Hepatic stellate cell (primary cell): ENCODE results near the gene SH2D2A.

Experiments used
- DNase-seq: peaks from one replicate; pipeline ENCODE4 v3.0.0; 2011; ENCODE audit warnings: low spot score

Gene SH2D2A

DNA sequence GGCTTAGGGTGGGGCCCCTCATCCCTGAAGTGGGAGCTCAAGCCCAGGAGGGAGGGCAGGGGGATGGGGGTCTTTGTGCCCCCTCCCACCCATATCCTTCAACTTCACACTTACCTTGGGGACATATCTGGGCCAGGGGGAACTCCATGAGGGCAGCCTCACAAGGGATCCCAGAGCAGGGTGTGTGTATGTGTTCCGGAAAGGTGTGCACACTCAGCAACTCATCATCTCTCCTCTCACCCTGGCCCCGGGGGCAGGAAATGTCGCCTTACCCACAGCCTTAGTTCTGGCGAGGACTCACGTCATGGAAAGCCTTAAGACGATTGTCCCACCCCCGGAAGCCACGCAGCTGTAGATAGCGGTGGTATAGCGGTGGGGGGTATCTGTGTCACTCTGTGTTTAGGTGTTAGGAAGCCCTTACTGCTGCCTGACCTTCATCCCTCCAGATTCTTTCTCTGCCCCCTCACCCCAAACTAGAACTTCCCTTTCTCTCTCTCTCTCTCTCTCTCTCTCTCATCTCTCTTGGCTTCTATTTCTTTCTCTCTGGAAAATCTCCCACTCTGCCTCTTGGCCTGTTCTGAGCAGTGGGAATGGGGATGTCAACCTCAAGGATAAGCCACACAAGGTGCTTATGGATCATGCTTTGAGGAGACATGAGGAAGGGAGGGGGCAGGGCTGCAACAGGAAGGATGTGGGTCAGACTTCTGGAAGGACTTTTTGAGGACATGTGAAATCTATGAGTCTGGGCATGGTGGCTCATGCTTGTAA is at the start of gene SH2D2A:
Gene SH2D2A (minus strand): TSS at position 288 of the 768 bp plus-strand sequence. CDS start 140 bp downstream, at position 148.
- no peak for DNase-seq

GRCh38 chr1:156865865-156866248 is 49.2 kb upstream of the SH2D2A start:
- DNase-seq: no peak

DNA sequence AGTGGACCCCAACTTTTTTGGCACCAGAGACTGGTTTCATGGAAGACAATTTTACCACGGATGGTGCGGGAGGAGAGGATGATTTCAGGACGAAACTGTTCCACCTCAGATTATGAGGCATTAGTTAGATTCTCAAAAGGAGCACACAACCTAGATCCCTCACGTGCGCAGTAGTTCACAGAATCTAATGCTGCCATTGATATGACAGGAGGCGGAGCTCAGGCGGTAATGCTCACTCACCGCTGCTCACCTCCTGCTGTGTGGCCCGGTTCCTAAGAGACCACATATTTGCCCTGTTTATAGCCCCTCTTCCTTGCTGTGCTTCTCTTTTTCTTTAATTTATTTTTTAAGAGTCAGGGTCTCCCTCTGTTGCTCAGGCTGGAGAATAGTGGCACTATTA is 48.6 kb upstream of the SH2D2A start:
- DNase-seq: no peak

- DNase-seq: no peak
Measured at GRCh38 chr1:156864796-156865195, 48.1 kb upstream of the SH2D2A start.

GRCh38 chr1:156863631-156864030 is 47.0 kb upstream of the SH2D2A start:
- no peak for DNase-seq

- DNase-seq: no peak
Measured at GRCh38 chr1:156862997-156863599, 46.5 kb upstream of the SH2D2A start.

DNA sequence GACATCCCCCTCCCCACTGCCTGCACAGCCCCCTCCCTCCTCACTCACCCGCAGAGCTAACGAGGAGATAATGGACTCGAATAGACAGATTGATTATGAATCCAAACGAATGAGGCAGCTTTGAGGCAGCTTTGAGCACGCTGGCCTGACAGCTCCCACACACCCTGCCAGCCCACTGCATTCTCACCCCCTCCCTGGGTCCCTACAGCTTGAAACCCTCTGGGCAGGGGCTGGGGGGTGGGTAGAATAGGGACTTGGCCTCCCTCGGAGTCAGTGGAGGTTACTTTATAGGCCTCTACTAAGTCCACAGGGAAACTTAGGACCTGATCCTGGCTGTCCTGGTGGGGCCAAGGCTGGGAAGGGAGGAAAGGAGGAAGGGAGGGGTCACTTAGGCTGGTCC is 45.9 kb upstream of the SH2D2A start:
- no peak for DNase-seq

GRCh38 chr1:156860628-156861423 is 44.2 kb upstream of the SH2D2A start, which contains the start of gene NTRK1:
NTRK1 (plus strand) TSS chr1:156860865; CDS start chr1:156860935, 70 bp downstream.
- DNase-seq: peak; percentile 59

DNA sequence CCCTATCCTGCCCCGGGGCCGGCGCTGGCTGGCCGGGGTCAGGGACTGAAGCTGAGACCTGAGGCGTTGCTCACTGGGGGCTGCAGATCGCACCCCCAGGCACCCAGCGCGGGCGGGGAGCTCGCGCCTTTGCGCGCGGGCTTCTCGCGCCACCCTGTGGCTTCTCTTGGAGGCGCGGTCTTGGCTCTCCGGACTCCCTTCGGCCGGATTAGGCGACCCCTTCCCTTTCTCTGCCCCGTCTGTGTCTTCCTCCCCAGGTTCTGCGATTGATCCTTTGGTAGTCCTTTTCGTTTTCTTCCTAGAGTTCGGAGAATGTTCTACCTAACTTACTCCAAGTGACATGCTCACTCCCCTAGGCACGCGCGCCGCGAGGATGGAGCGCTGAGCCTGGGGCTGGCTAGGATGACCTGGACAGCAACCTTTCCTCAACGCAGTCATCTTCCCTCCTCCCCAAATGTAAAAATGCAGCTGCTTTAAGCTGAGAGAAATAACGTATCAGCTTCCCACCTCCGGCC is 43.5 kb upstream of the SH2D2A start:
- peak; percentile 80 for DNase-seq

GRCh38 chr1:156859523-156860112 is 43.0 kb upstream of the SH2D2A start:
- peak; percentile 61 for DNase-seq

DNA sequence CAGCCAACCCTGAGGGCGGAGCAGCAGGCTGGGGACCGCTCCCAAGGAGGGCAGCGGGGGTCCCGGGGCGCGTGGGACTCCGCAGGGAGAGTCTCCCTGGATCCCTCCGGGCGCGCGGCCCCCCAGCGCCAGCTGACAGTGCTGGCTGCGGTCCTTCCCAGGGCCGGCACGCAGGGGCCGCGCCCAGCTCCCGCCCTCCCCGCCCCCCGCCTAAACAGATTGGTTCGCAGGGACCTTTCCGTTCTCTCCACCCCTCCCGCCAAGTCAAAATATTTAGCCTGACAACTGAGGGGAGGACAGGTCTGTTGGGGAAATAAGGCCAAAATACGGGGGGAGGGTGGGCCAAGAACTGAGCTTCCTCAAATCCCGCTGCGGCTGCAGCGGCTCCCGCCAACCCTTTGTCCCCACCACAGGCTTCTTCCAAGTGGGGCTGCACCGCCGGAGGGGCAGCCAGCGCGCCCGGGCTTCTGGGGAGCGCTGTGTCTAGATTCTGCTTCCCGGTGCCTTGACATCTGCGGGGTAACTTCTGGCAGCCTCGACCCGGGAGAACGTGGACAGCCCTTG is 42.4 kb upstream of the SH2D2A start, which contains the start of gene INSRR:
Gene INSRR (minus strand): TSS at position 159 of the 564 bp plus-strand sequence. CDS start 496 bp downstream, outside the sequence.
- peak; percentile 58 for DNase-seq

GRCh38 chr1:156858555-156858956 is 41.9 kb upstream of the SH2D2A start:
- DNase-seq: no peak

- no peak for DNase-seq
Measured at GRCh38 chr1:156857532-156857931, 40.9 kb upstream of the SH2D2A start.

- no peak for DNase-seq
Measured at GRCh38 chr1:156856282-156856785, 39.7 kb upstream of the SH2D2A start.

DNA sequence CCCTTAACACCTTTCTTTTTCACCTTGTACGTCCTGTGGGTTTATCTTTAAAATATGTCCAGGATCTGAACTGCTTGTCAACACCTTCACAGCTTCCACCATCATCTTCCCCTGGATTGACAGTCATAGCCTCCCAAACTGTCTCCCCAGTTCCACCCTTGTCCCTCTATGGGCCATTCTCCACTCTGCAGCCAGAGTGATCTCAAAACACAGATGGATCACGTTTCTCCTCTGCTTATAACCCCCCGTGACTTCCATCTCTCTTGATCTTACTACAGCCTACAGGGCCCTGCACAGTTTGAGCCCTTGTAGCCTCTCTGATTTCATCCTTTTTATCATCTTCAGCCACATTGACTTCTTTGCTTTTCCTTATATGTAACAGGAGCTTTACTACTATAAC is 38.0 kb upstream of the SH2D2A start:
- no peak for DNase-seq

DNA sequence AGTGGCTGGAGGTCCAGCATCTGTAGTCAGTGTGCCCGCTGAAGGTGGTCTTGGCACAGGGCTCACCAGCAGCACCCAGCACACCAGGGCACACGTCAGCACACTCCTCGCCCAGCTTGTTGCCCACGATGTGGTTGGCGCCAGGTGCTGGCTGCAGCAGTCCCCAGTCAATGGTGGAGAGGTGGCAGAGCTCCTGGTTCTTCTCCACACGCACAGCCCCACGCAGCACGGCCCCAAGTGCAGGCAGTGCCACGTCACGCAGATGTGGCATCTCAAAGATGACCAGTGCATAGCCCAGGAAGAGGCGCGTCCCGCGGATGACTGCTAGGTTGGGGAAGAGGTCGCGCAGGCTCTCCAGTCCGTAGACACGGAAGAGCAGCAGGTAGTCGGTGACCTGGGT is 37.1 kb upstream of the SH2D2A start:
- DNase-seq: no peak

DNA sequence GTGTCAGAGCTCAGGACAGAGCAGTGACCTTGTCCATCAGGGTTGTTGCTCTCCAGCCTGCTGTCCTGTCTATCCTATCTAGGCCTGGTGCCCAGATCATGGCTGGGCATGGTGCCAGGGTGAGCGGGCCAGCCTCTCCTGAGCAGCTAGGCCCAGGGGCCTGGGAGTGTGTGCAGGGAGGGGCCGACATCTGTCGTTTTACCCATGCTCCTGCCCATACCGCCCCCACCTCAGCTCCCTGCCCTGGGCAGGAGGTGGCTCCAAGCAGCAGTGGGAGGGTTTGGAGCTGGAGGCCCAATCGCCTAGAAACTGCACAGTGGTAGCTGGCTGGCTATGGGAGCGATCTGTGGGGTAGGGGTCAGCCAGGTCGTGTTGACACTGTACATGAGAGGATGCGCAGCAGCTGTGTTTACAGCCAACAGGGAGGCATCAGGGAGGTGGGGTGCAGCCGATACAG is 35.8 kb upstream of the SH2D2A start:
- DNase-seq: no peak

GRCh38 chr1:156851779-156852417 is 35.2 kb upstream of the SH2D2A start:
- no peak for DNase-seq

GRCh38 chr1:156849151-156849496 is 32.5 kb upstream of the SH2D2A start:
- no peak for DNase-seq

- DNase-seq: no peak
Measured at GRCh38 chr1:156848461-156849150, 32.0 kb upstream of the SH2D2A start.
